ENCODE results near the gene PDSS2.

PDSS2 gene

DNA sequence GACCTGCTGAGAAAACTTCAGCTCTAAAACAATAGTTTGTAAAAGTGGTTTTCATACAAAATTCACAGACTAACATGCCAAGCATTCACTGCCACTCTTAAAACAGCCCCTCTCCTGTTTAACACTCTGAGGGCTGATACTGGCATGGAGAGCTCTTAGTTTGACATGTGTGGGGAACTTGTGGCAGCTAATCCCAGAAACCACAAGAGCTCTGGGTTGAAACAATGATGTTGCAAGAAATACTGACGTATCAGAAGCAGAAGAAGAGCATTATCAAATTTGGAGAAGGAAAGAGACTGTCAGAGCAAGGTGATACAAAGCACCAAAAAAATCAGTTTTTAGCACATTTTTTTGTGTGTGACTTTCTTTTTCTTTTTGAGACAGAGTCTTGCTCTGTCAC, 349.2 kb downstream of the PDSS2 start:
- H3K27ac ChIP-seq = no peak overlapping the region
- no peak for TF ChIP-seq ZFX (IDR thresholded peaks at IDR 0.05; ENCODE audit: borderline replicate concordance)
- TF ChIP-seq, protein P1, sequence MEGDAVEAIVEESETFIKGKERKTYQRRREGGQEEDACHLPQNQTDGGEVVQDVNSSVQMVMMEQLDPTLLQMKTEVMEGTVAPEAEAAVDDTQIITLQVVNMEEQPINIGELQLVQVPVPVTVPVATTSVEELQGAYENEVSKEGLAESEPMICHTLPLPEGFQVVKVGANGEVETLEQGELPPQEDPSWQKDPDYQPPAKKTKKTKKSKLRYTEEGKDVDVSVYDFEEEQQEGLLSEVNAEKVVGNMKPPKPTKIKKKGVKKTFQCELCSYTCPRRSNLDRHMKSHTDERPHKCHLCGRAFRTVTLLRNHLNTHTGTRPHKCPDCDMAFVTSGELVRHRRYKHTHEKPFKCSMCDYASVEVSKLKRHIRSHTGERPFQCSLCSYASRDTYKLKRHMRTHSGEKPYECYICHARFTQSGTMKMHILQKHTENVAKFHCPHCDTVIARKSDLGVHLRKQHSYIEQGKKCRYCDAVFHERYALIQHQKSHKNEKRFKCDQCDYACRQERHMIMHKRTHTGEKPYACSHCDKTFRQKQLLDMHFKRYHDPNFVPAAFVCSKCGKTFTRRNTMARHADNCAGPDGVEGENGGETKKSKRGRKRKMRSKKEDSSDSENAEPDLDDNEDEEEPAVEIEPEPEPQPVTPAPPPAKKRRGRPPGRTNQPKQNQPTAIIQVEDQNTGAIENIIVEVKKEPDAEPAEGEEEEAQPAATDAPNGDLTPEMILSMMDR (IDR thresholded peaks at IDR 0.05) = no peak

- no peak for TF ChIP-seq ZFX (IDR thresholded peaks at IDR 0.05; ENCODE audit: borderline replicate concordance)
- TF ChIP-seq, protein P1 (IDR thresholded peaks at IDR 0.05) = no peak
- H3K27ac ChIP-seq = no peak overlapping the region
These were observed 351.0 kb downstream of the PDSS2 start for GRCh38 chr6:107108201-107108890.

DNA sequence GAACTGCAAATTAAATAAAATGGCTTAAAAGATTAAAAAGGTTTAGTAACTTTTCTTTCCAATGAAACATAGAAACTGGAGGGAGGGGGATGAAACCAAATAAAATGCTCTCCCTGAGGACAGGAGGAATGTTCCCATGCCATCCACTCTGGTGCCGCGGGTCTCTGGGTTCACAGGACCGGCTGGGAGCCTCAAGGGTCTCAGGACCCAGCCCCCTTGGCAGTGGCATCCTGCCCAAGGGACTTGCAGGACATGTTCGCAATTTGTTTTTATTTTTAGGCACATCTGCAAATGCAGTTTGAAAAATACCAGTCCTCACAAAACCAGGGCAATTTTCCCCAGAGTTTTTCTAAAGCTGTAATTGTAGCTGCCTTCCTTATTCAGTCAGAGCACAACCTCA, 351.6 kb downstream of the PDSS2 start:
- H3K27ac ChIP-seq = no peak overlapping the region

DNA sequence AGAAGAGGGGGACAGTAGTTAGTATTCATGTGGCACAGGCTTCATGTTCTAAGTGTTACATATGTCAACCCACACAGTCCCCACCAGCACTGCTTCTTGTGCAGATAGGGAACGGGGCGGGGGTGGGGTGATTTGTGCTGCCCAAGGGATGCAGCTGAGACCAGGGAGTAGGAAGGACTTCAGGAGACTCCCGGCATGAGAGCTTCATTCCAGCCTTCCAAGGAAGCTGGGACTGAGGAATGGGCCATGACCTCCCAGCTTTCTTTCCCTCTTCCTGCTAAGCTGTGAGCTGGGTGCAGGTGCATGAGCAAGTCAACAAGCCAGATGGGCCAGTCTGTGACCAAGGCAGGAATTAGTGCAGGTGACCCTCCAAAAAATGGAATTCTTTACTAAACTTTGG, 353.2 kb downstream of the PDSS2 start:
- no peak overlapping the region for H3K27ac ChIP-seq
- TF ChIP-seq ZFX (IDR thresholded peaks at IDR 0.05; ENCODE audit: borderline replicate concordance) = no peak
- TF ChIP-seq, protein P1 (IDR thresholded peaks at IDR 0.05) = no peak

More for the DNA sequence above, 351.6 kb downstream of the PDSS2 start:
- TF ChIP-seq, protein P1 (IDR thresholded peaks at IDR 0.05) = no peak
- no peak for TF ChIP-seq ZFX (IDR thresholded peaks at IDR 0.05; ENCODE audit: borderline replicate concordance)

DNA sequence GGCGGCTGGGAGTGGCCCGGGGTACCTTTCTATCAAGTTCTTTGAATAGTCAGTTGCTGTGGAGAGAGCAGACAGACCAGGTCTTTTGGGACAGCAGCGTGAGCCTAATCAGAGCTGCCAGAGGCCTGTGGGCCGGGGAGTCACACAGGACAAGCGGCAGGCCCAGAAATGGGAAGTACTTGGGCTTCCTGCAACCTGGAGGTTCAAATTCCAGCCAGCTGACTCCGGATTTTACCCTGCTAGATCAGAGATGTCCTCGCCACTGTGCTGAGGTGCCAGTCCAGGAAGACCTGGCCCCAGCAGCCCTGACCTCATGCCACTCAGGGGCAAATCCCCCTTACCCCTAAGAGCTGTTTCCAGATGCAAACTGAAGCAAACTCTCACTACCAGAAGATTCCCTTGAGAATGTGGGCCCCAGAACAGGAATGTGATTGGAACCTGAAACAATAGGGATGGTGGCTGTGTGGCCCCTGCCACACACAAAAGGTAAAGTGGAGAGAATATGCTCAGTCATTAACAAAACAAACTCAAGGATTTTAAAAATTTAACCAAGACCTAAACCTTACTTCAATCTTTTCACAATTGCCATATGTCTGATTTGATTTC, 353.8 kb downstream of the PDSS2 start:
- H3K27ac ChIP-seq = no peak overlapping the region
- no peak for TF ChIP-seq ZFX (IDR thresholded peaks at IDR 0.05; ENCODE audit: borderline replicate concordance)
- TF ChIP-seq, protein P1 (IDR thresholded peaks at IDR 0.05) = no peak

GRCh38 chr6:107103082-107103481, 356.3 kb downstream of the PDSS2 start:
- TF ChIP-seq ZFX (IDR thresholded peaks at IDR 0.05; ENCODE audit: borderline replicate concordance) = no peak
- H3K27ac ChIP-seq = no peak overlapping the region

All from 22Rv1 (cell line).